CD4-positive, alpha-beta T cell treated with Interleukin-15 for 4 hours (primary cell): ENCODE measurements around the gene OR52J3.

Source experiments
- DNase-seq: peaks from one replicate; pipeline ENCODE4 v3.0.0-alpha.2; 2020; ENCODE audit warnings: low spot score

The OR52J3 gene

DNA sequence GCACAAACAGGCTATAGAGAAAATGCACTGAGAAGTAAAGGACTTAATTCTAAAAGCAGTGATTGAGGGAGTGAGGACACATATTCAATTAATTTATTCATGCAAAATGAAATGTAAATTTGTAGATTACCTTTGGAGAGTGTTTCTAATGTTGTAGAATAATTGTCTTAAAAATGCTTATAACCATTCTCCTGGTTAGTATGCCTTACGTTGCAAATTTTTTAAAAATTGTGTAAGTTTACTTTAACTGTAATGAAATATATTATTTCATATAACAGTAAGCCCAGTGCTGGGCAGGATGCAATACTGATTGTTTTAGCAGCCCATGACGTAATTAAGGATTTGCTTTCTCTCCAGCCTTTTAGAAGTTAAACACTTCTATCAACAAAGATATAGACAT is 49.7 kb downstream of the OR52J3 start:
- DNase-seq: no peak
